ENCODE results near the gene FAM120B.

- no peak for TF ChIP-seq CTCF (IDR thresholded peaks at IDR 0.05; ENCODE audit: low read length)
- no peak for TF ChIP-seq EZH2 (IDR thresholded peaks at IDR 0.05; ENCODE audit: borderline replicate concordance, low read length)
Observed at GRCh38 chr6:170367241-170367640, 60.7 kb downstream of the FAM120B start.
